Ovary (tissue), 3 donors: ENCODE measurements around the gene RCSD1.
"Not testable (repeated sequence)": the region's sequence is repeated elsewhere in the genome, so short reads cannot be mapped to it uniquely, and the experiment has no call there.

Experiments
- EP300 ChIP-seq: sonication (generic); formaldehyde crosslinking; IDR thresholded peaks from one replicate; pipeline ENCODE4 v1.6.1; 2017; ENCODE audit warnings: antibody characterized with exemption
- POLR2A ChIP-seq: fragments of 450-650 bp; IDR thresholded peaks from one replicate; pipeline ENCODE4 v1.6.1; 2017; ENCODE audit warnings: antibody characterized with exemption, mild to moderate bottlenecking, moderate library complexity
- TF ChIP-seq, protein P1 (sequence below), 3 donors: fragments of 450-650 bp in 2 of 3; fragments of 200-600 bp in 1 of 3; IDR thresholded peaks; one replicate each; pipeline versions ENCODE4 v1.5.1 to v1.8.0; 2016 to 2022; ENCODE audit warnings: antibody characterized with exemption in 3 of 3, mild to moderate bottlenecking in 1 of 3
- donor health status: DM: no; HTN: no; CAD: no.

DNA sequence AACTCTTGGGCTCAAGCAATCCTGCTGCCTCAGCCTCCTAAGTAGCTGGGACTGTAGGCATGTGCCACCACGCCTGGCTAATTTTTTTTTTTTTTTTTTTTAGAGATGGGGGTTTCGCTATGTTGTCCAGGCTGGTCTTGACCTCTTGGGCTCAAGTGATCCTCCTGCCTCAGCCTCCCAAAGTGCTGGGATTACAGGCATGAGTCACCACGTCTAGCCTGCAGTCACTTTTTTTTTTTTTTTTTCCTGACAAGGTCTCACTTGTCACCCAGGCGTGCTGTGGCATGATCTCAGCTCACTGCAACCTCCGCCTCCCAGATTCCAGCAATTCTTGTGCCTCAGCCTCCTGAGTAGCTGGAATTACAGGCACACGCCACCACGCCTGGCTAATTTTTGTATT lies 111.1 kb downstream of the RCSD1 start:
- not testable (repeated sequence) for TF ChIP-seq POLR2A, EP300
- TF ChIP-seq, protein P1, sequence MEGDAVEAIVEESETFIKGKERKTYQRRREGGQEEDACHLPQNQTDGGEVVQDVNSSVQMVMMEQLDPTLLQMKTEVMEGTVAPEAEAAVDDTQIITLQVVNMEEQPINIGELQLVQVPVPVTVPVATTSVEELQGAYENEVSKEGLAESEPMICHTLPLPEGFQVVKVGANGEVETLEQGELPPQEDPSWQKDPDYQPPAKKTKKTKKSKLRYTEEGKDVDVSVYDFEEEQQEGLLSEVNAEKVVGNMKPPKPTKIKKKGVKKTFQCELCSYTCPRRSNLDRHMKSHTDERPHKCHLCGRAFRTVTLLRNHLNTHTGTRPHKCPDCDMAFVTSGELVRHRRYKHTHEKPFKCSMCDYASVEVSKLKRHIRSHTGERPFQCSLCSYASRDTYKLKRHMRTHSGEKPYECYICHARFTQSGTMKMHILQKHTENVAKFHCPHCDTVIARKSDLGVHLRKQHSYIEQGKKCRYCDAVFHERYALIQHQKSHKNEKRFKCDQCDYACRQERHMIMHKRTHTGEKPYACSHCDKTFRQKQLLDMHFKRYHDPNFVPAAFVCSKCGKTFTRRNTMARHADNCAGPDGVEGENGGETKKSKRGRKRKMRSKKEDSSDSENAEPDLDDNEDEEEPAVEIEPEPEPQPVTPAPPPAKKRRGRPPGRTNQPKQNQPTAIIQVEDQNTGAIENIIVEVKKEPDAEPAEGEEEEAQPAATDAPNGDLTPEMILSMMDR (IDR thresholded peaks at IDR 0.05) = not testable (repeated sequence)
